ENCODE data around the gene UCHL3.

- TF ChIP-seq CTCF (IDR thresholded peaks at IDR 0.05) (no peak), POLR2AphosphoS5 (IDR thresholded peaks at IDR 0.05) (no peak)
Observed at GRCh38 chr13:75639454-75639853, 89.9 kb downstream of the UCHL3 start.

Data from prostate gland (tissue), 2 donors.